ENCODE data around the gene ZNF518A. TPM values are rescaled to one million over a fixed set of nuclear protein-coding genes. Genes with fewer than 3 reads are reported as not detected.
"Not testable (repeated sequence)": the region's sequence is repeated elsewhere in the genome, so short reads cannot be mapped to it uniquely, and the experiment has no call there.

The ZNF518A gene
- total and polyA plus RNA-seq, 9 donors = 13.2 to 27.4 (median 16.5) TPM

GRCh38 chr10:96176985-96177384 is 46.9 kb downstream of the ZNF518A start:
- no peak for DNase-seq
- Histone ChIP-seq H3K27ac (ENCODE audit: low read length) (no peak overlapping the region), H3K4me3 (ENCODE audit: low read length) (no peak overlapping the region), H3K9me3 (replicated peaks; ENCODE audit: control insufficient read depth, low read depth, low read length) (peaks cover 8% of the 10 kb centered on the region), H3K36me3 (ENCODE audit: control insufficient read depth, insufficient read depth, low read length) (no peaks in the 10 kb centered on the region), H3K4me1 (ENCODE audit: control insufficient read depth, insufficient read depth, low read length) (no peaks in the 10 kb centered on the region), H3K27me3 (ENCODE audit: control insufficient read depth, insufficient read depth, low read length) (no peaks in the 10 kb centered on the region)
- no CpG with 5 or more reads among the region's 1 CpG for WGBS (ENCODE audit: insufficient coverage)

DNA sequence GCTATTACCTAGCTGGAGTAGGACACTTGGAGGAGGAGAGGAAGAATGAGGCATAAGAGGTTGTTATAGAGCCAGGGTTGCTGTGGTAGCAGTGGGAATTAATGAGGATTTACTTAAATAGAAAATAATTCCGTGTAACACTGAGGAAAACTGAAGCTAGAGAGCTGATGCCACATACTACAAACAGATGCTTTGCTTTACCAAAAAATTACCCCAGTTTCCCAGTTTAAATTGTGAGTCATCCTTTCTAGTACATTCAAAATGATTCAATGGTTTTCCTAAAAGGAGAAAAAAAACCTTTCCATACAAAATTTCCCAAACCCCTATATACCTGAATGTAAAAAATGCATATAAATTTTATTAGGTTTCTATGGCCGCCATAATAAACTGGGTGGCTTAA is 58.3 kb downstream of the ZNF518A start:
- H3K4me1 ChIP-seq (ENCODE audit: control insufficient read depth, insufficient read depth, low read length) = no peaks in the 10 kb centered on the region
- no CpG with 5 or more reads among the region's 2 CpGs for WGBS (ENCODE audit: insufficient coverage)

DNA sequence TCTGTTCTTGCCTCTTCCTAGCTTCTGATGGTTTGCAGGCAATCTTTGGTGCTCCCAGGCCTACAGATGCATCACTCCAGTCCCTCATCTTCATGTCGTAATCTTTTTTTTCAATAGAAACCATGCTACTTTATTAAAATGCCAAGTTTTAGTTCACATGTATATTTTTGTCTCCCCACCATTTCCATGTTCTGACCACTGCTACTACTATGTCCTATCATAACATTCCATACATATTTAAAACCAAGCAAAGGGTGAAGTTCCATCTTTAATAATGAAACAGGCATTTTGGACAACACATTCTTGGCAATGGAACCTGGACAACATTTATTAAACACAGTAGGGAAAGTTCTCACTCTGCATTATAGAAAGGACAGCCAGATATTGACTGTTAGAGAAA is 58.8 kb downstream of the ZNF518A start:
- no peaks in the 10 kb centered on the region for H3K9me3 ChIP-seq (replicated peaks; ENCODE audit: control insufficient read depth, low read depth, low read length)
- WGBS (ENCODE audit: insufficient coverage) = 82% methylated on average over 1 of the region's 1 CpG
- no peaks in the 10 kb centered on the region for H3K4me1 ChIP-seq (ENCODE audit: control insufficient read depth, insufficient read depth, low read length)
- no peaks in the 10 kb centered on the region for H3K36me3 ChIP-seq (ENCODE audit: control insufficient read depth, insufficient read depth, low read length)
- H3K27me3 ChIP-seq (ENCODE audit: control insufficient read depth, insufficient read depth, low read length) = no peaks in the 10 kb centered on the region
- no peak overlapping the region for H3K4me3 ChIP-seq (ENCODE audit: low read length)
- no peak for DNase-seq
- no peak overlapping the region for H3K27ac ChIP-seq (ENCODE audit: low read length)

More for the DNA sequence above, 58.3 kb downstream of the ZNF518A start:
- no peak for DNase-seq
- no peaks in the 10 kb centered on the region for H3K9me3 ChIP-seq (replicated peaks; ENCODE audit: control insufficient read depth, low read depth, low read length)
- H3K36me3 ChIP-seq (ENCODE audit: control insufficient read depth, insufficient read depth, low read length) = no peaks in the 10 kb centered on the region
- H3K27ac ChIP-seq (ENCODE audit: low read length) = no peak overlapping the region
- H3K4me3 ChIP-seq (ENCODE audit: low read length) = no peak overlapping the region
- H3K27me3 ChIP-seq (ENCODE audit: control insufficient read depth, insufficient read depth, low read length) = no peaks in the 10 kb centered on the region

GRCh38 chr10:96189505-96189904 is 59.4 kb downstream of the ZNF518A start:
- not testable (repeated sequence) for DNase-seq; H3K36me3 ChIP-seq (ENCODE audit: control insufficient read depth, insufficient read depth, low read length); H3K9me3 ChIP-seq (replicated peaks; ENCODE audit: control insufficient read depth, low read depth, low read length); H3K27ac ChIP-seq (ENCODE audit: low read length); H3K27me3 ChIP-seq (ENCODE audit: control insufficient read depth, insufficient read depth, low read length); H3K4me3 ChIP-seq (ENCODE audit: low read length); H3K4me1 ChIP-seq (ENCODE audit: control insufficient read depth, insufficient read depth, low read length)
- WGBS (ENCODE audit: insufficient coverage) = no CpG with 5 or more reads among the region's 1 CpG

GRCh38 chr10:96201525-96201924 is 71.4 kb downstream of the ZNF518A start:
- Histone ChIP-seq H3K9me3 (replicated peaks; ENCODE audit: control insufficient read depth, low read depth, low read length) (no peaks in the 10 kb centered on the region), H3K4me1 (ENCODE audit: control insufficient read depth, insufficient read depth, low read length) (no peaks in the 10 kb centered on the region), H3K27me3 (ENCODE audit: control insufficient read depth, insufficient read depth, low read length) (no peaks in the 10 kb centered on the region), H3K36me3 (ENCODE audit: control insufficient read depth, insufficient read depth, low read length) (no peaks in the 10 kb centered on the region), H3K27ac (ENCODE audit: low read length) (no peak overlapping the region), H3K4me3 (ENCODE audit: low read length) (no peak overlapping the region)
- WGBS (ENCODE audit: insufficient coverage) = no CpG with 5 or more reads among the region's 1 CpG
- no peak for DNase-seq

DNA sequence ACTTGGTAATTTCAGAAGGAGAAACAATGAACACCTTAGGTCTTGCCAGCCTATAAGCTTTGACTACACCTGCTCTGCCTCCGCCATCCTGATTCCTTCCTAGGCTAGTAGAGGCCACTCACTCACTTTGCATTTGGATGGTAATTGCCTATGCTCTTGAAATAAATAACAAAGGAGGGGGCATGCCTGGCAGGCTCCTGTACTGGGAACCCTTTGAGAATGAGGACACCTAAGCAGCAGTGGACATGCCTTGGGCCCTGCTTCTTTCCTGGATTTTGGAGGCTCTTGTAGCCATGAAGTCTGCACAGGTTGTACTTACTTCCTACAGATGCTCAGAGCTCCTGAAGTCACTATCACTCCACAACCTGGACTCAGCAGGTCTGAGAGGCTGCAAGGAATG is 75.5 kb downstream of the ZNF518A start:
- Histone ChIP-seq H3K27ac (ENCODE audit: low read length) (no peak overlapping the region), H3K27me3 (ENCODE audit: control insufficient read depth, insufficient read depth, low read length) (no peaks in the 10 kb centered on the region), H3K36me3 (ENCODE audit: control insufficient read depth, insufficient read depth, low read length) (no peaks in the 10 kb centered on the region), H3K4me1 (ENCODE audit: control insufficient read depth, insufficient read depth, low read length) (no peaks in the 10 kb centered on the region), H3K9me3 (replicated peaks; ENCODE audit: control insufficient read depth, low read depth, low read length) (no peaks in the 10 kb centered on the region), H3K4me3 (ENCODE audit: low read length) (no peak overlapping the region)
- DNase-seq = no peak
- no CpG with 5 or more reads among the region's 1 CpG for WGBS (ENCODE audit: insufficient coverage)

DNA sequence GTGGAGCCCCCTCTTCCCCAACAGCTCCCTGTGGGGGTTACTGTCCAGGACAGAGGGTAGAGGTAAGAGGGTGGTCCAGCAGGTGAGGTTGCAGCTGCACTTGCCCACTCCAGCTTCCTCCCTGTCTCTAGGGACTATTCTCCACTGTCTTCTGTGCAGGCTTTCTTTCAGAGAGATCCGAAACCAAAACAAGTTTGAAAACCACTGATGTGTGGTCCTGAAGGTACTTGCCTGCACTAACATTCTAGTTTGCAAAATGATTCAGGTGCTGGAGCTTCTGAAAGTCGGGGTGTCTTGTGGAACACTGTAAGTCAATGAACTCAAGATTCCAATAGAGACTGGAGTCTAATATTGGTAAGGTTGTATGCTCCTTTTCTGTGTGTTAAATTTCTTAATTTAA is 78.2 kb downstream of the ZNF518A start:
- no peaks in the 10 kb centered on the region for H3K9me3 ChIP-seq (replicated peaks; ENCODE audit: control insufficient read depth, low read depth, low read length)
- no peak overlapping the region for H3K4me3 ChIP-seq (ENCODE audit: low read length)
- H3K4me1 ChIP-seq (ENCODE audit: control insufficient read depth, insufficient read depth, low read length) = no peaks in the 10 kb centered on the region
- H3K36me3 ChIP-seq (ENCODE audit: control insufficient read depth, insufficient read depth, low read length) = no peaks in the 10 kb centered on the region
- no peaks in the 10 kb centered on the region for H3K27me3 ChIP-seq (ENCODE audit: control insufficient read depth, insufficient read depth, low read length)
- WGBS (ENCODE audit: insufficient coverage) = 71% methylated on average over 1 of the region's 2 CpGs
- no peak overlapping the region for H3K27ac ChIP-seq (ENCODE audit: low read length)
- DNase-seq = no peak

GRCh38 chr10:96208946-96209345 is 78.8 kb downstream of the ZNF518A start:
- Histone ChIP-seq H3K4me3 (ENCODE audit: low read length) (no peak overlapping the region), H3K27ac (ENCODE audit: low read length) (no peak overlapping the region), H3K4me1 (ENCODE audit: control insufficient read depth, insufficient read depth, low read length) (no peaks in the 10 kb centered on the region), H3K27me3 (ENCODE audit: control insufficient read depth, insufficient read depth, low read length) (no peaks in the 10 kb centered on the region), H3K36me3 (ENCODE audit: control insufficient read depth, insufficient read depth, low read length) (no peaks in the 10 kb centered on the region), H3K9me3 (replicated peaks; ENCODE audit: control insufficient read depth, low read depth, low read length) (no peaks in the 10 kb centered on the region)
- 90% methylated on average over 2 of the region's 5 CpGs for WGBS (ENCODE audit: insufficient coverage)
- no peak for DNase-seq

DNA sequence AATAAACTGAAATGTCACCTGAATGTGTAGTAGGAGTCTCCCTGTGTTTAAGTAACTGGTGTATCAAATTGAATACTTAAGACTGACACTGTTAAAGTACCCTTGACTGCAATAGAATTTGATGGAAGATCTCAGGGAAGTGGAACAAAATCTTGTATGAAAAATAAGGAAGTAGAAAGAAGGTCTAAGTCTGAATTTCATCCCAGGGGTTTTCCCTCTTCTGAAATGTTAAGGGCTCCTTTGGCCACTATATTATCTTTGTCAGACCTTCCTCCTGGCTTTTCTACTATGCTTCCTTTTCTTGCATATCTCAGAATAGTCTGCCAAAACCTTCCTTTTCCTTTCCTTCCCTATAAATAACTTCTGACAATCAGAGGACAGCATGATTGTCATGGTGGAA is 81.7 kb downstream of the ZNF518A start:
- Histone ChIP-seq H3K36me3 (ENCODE audit: control insufficient read depth, insufficient read depth, low read length) (no peaks in the 10 kb centered on the region), H3K4me3 (ENCODE audit: low read length) (no peak overlapping the region), H3K27me3 (ENCODE audit: control insufficient read depth, insufficient read depth, low read length) (no peaks in the 10 kb centered on the region), H3K9me3 (replicated peaks; ENCODE audit: control insufficient read depth, low read depth, low read length) (no peaks in the 10 kb centered on the region), H3K4me1 (ENCODE audit: control insufficient read depth, insufficient read depth, low read length) (no peaks in the 10 kb centered on the region), H3K27ac (ENCODE audit: low read length) (no peak overlapping the region)
- DNase-seq = no peak

GRCh38 chr10:96212911-96213310 is 82.8 kb downstream of the ZNF518A start:
- no peaks in the 10 kb centered on the region for H3K36me3 ChIP-seq (ENCODE audit: control insufficient read depth, insufficient read depth, low read length)
- WGBS (ENCODE audit: insufficient coverage) = no CpG with 5 or more reads among the region's 1 CpG
- H3K27me3 ChIP-seq (ENCODE audit: control insufficient read depth, insufficient read depth, low read length) = no peaks in the 10 kb centered on the region
- no peaks in the 10 kb centered on the region for H3K4me1 ChIP-seq (ENCODE audit: control insufficient read depth, insufficient read depth, low read length)
- H3K4me3 ChIP-seq (ENCODE audit: low read length) = no peak overlapping the region
- no peak for DNase-seq
- no peak overlapping the region for H3K27ac ChIP-seq (ENCODE audit: low read length)
- no peaks in the 10 kb centered on the region for H3K9me3 ChIP-seq (replicated peaks; ENCODE audit: control insufficient read depth, low read depth, low read length)

All from muscle of leg (tissue), 11 donors.